DOHH2 (cell line): ENCODE data around the gene LSMEM2.

Source experiments
- CTCF ChIP-seq: fragments of 200-600 bp; sonication (generic); IDR thresholded peaks from one replicate; pipeline ENCODE4 v1.5.1; 2014; ENCODE audit warnings: antibody characterized with exemption, mild to moderate bottlenecking, low read depth, low read length; ENCODE audit not compliant: poor library complexity, severe bottlenecking
- EZH2phosphoT487 ChIP-seq: fragments of 200-600 bp; sonication (generic); IDR thresholded peaks from 2 replicates; pipeline ENCODE4 v1.6.1; 2017; ENCODE audit warnings: borderline replicate concordance, mild to moderate bottlenecking, antibody characterized with exemption, low read length, moderate library complexity, mixed read lengths

GRCh38 chr3:50294089-50294488, 15.2 kb downstream of the LSMEM2 start:
- no peak for TF ChIP-seq CTCF
- TF ChIP-seq EZH2phosphoT487: no peak
